GM23248 (cell line): ENCODE data around the gene NPPB. TPM values are rescaled to one million over a fixed set of nuclear protein-coding genes. Genes with fewer than 3 reads are reported as not detected.
A peak's percentile ranks its signal among the peaks of the same experiment; 100 is the strongest.

Experiments
- DNase-seq: peaks from one replicate; pipeline ENCODE4 v3.0.0-alpha.2; 2015
- H2AFZ ChIP-seq: fragments of 200-600 bp; sonication (generic); 2 replicates; pipeline ENCODE4 v1.6.1; 2016; ENCODE audit warnings: antibody characterized with exemption
- H3F3A ChIP-seq: fragments of 200-600 bp; sonication (generic); 2 replicates; pipeline ENCODE4 v1.6.1; 2016; ENCODE audit warnings: mild to moderate bottlenecking, antibody characterized with exemption, mixed run types; ENCODE audit not compliant: insufficient read depth
- H3K27ac ChIP-seq: fragments of 200-600 bp; sonication (generic); 2 replicates; pipeline ENCODE4 v1.5.1; 2016; ENCODE audit warnings: mild to moderate bottlenecking
- H3K27me3 ChIP-seq: fragments of 200-600 bp; sonication (generic); replicated peaks from 2 replicates; pipeline ENCODE4 v1.6.1; 2016; ENCODE audit warnings: mild to moderate bottlenecking; ENCODE audit not compliant: insufficient read depth
- H3K36me3 ChIP-seq: fragments of 200-600 bp; sonication (generic); 2 replicates; pipeline ENCODE4 v1.6.1; 2016; ENCODE audit warnings: low read depth, mild to moderate bottlenecking
- H3K4me1 ChIP-seq: fragments of 200-600 bp; sonication (generic); 2 replicates; pipeline ENCODE4 v1.6.1; 2016; ENCODE audit warnings: mild to moderate bottlenecking; ENCODE audit not compliant: insufficient read depth
- H3K4me2 ChIP-seq: fragments of 200-600 bp; sonication (generic); one replicate; pipeline ENCODE4 v1.6.1; 2016; ENCODE audit warnings: mild to moderate bottlenecking; ENCODE audit not compliant: unreplicated experiment
- H3K4me3 ChIP-seq: fragments of 200-600 bp; sonication (generic); 2 replicates; pipeline ENCODE4 v1.5.1; 2016; ENCODE audit warnings: mild to moderate bottlenecking
- H3K79me2 ChIP-seq: fragments of 200-600 bp; sonication (generic); 2 replicates; pipeline ENCODE4 v1.6.1; 2016; ENCODE audit warnings: mild to moderate bottlenecking; ENCODE audit not compliant: insufficient read depth
- H3K9ac ChIP-seq: fragments of 200-600 bp; sonication (generic); 2 replicates; pipeline ENCODE4 v1.6.1; 2016; ENCODE audit warnings: mild to moderate bottlenecking
- H3K9me2 ChIP-seq: fragments of 200-600 bp; sonication (generic); 2 replicates; pipeline ENCODE4 v1.6.1; 2016; ENCODE audit warnings: mixed run types, mild to moderate bottlenecking, moderate library complexity; ENCODE audit not compliant: insufficient read depth
- H3K9me3 ChIP-seq: fragments of 200-600 bp; sonication (generic); one replicate; pipeline ENCODE4 v1.6.1; 2017; ENCODE audit warnings: low read depth
- H4K20me1 ChIP-seq: fragments of 200-600 bp; sonication (generic); 2 replicates; pipeline ENCODE4 v1.6.0; 2016; ENCODE audit not compliant: insufficient read depth
- EZH2 ChIP-seq: fragments of 200-600 bp; sonication (generic); IDR thresholded peaks from 2 replicates; pipeline ENCODE4 v1.6.1; 2018; ENCODE audit warnings: antibody characterized with exemption, mild to moderate bottlenecking; ENCODE audit not compliant: insufficient read depth, poor library complexity, severe bottlenecking
- EZH2phosphoT487 ChIP-seq: fragments of 200-600 bp; sonication (generic); IDR thresholded peaks from 2 replicates; pipeline ENCODE4 v1.6.1; 2018; ENCODE audit warnings: antibody characterized with exemption, moderate library complexity, mild to moderate bottlenecking, low read depth; ENCODE audit not compliant: insufficient read depth
- WGBS, 2 experiments: methylation state at CpG; one replicate each; pipeline ENCODE4 v1.1.6; 2015 to 2017; ENCODE audit warnings: low lambda C conversion rate in 2 of 2, low coverage in 1 of 2; ENCODE audit errors: missing lambda C conversion rate in 2 of 2; 5-methylcytosine and 5-hydroxymethylcytosine counted together
- in situ Hi-C: fragments of 300-500 bp; cut with MboI; formaldehyde crosslinking; loops from 2 replicates; pipeline ENCODE4 v1.15.0; 2020
- polyA plus RNA-seq: library from polyadenylated mRNA; unstranded; fragments of >200 nt; fragmentation: Nextera tagmentation; extraction: Ambion mirVana; gene quantifications from 2 replicates; pipeline ENCODE4 v1.2.1, GENCODE V29; 2016
- total RNA-seq: library from RNA; depleted of rRNA; stranded (reverse); fragments of >200 nt; shearing (Covaris generic); gene quantifications from 2 replicates; pipeline ENCODE4 v1.2.3, GENCODE V29; 2014

NPPB gene
- total and polyA plus RNA-seq, 2 experiments from 2014 or later, result not detected

- no peaks in the 10 kb centered on the region for H3K4me1 ChIP-seq
- H3K36me3 ChIP-seq, result no peaks in the 10 kb centered on the region
- 49 to 50% methylated on average over 18 of the region's 18 CpGs for WGBS, 2 experiments
- TF ChIP-seq EZH2, result no peak
- TF ChIP-seq EZH2phosphoT487, result no peak
- DNase-seq, result no peak
- H3K9me3 ChIP-seq, result no peaks in the 10 kb centered on the region
- no peaks in the 10 kb centered on the region; the same call in 1 of the 2 replicates for H3K27me3 ChIP-seq
- H4K20me1 ChIP-seq, result no peaks in the 10 kb centered on the region
- no peak within 1 kb of the TSS for H3K4me3 ChIP-seq
- H3K4me2 ChIP-seq, result no peak within 1 kb of the TSS
- no peak within 1 kb of the TSS for H2AFZ ChIP-seq
- no peaks in the 10 kb centered on the region for H3K9me2 ChIP-seq
- in situ Hi-C loops, result no loop called here
- H3K9ac ChIP-seq, result no peak within 1 kb of the TSS
- no peak within 1 kb of the TSS for H3K27ac ChIP-seq
- H3K79me2 ChIP-seq, result no peaks in the 10 kb centered on the region
- no peaks in the 10 kb centered on the region for H3F3A ChIP-seq
Measured at GRCh38 chr1:11847667-11848372, 10.9 kb downstream of the NPPB start, which contains the start of gene NPPA. TSS of gene NPPA (minus strand) at chr1:11847783. CDS start at chr1:11847684, 99 bp downstream.

- no peaks in the 10 kb centered on the region for H3K9me2 ChIP-seq
- H3K9ac ChIP-seq, result no peak overlapping the region
- no peak overlapping the region for H3K4me3 ChIP-seq
- H3K4me1 ChIP-seq, result no peaks in the 10 kb centered on the region
- H3K79me2 ChIP-seq, result no peaks in the 10 kb centered on the region
- peaks cover 11% of the 10 kb centered on the region; the same call in 1 of the 2 replicates for H3K36me3 ChIP-seq
- H2AFZ ChIP-seq, result no peak overlapping the region
- no peaks in the 10 kb centered on the region for H4K20me1 ChIP-seq
- no peak overlapping the region for H3K4me2 ChIP-seq
- 70 to 73% methylated on average over 5 of the region's 5 CpGs for WGBS, 2 experiments
- no peaks in the 10 kb centered on the region for H3F3A ChIP-seq
- no peak for TF ChIP-seq EZH2phosphoT487
- TF ChIP-seq EZH2, result no peak
- no peaks in the 10 kb centered on the region for H3K9me3 ChIP-seq
- no peak overlapping the region for H3K27ac ChIP-seq
- in situ Hi-C loops, result no loop called here
- DNase-seq, result peak; percentile 34
- H3K27me3 ChIP-seq, result no peaks in the 10 kb centered on the region
Measured at GRCh38 chr1:11845641-11846335, 13.0 kb downstream of the NPPB start.

GRCh38 chr1:11842154-11843041 lies 16.3 kb downstream of the NPPB start:
- Histone ChIP-seq H3F3A (no peaks in the 10 kb centered on the region), H3K9me2 (no peaks in the 10 kb centered on the region), H4K20me1 (no peaks in the 10 kb centered on the region), H3K9ac (no peak overlapping the region), H3K27me3 (no peaks in the 10 kb centered on the region), H3K4me3 (no peak overlapping the region), H3K9me3 (no peaks in the 10 kb centered on the region), H3K36me3 (peaks cover 27% of the 10 kb centered on the region), H3K79me2 (no peaks in the 10 kb centered on the region), H3K27ac (no peak overlapping the region), H3K4me2 (no peak overlapping the region), H2AFZ (no peak overlapping the region), H3K4me1 (no peaks in the 10 kb centered on the region)
- in situ Hi-C loops, result no loop called here
- TF ChIP-seq EZH2 (no peak), EZH2phosphoT487 (no peak)
- DNase-seq, result no peak
- 83 to 84% methylated on average over 19 of the region's 19 CpGs for WGBS, 2 experiments
